Right lobe of liver (tissue), 4 donors: ENCODE measurements around the gene ANXA3.
"Not testable (repeated sequence)": the region's sequence is repeated elsewhere in the genome, so short reads cannot be mapped to it uniquely, and the experiment has no call there.

Experiments used
- CTCF ChIP-seq, 4 donors: fragments of 200-600 bp in 3 of 4; fragments of 450-650 bp in 1 of 4; IDR thresholded peaks; one replicate each; pipeline versions ENCODE4 v1.5.1 to v1.8.0; 2016 to 2022; ENCODE audit warnings: antibody characterized with exemption in 4 of 4, mild to moderate bottlenecking in 2 of 4
- POLR2A ChIP-seq: fragments of 450-650 bp; IDR thresholded peaks from one replicate; pipeline ENCODE4 v1.6.1; 2017; ENCODE audit warnings: antibody characterized with exemption, mild to moderate bottlenecking
- donor health status: DM: no; HTN: no; CAD: no.
- donor health status: DM: no; HTN: no; CAD: no.
- donor health status: DM: no; HTN: yes; CAD: no.

- not testable (repeated sequence) for TF ChIP-seq CTCF (IDR thresholded peaks at IDR 0.05); POLR2A
Observed at GRCh38 chr4:78506260-78506659, 45.3 kb upstream of the ANXA3 start.
